ENCODE results near the gene EIF4ENIF1.
"Not testable (repeated sequence)": the region's sequence is repeated elsewhere in the genome, so short reads cannot be mapped to it uniquely, and the experiment has no call there.

EIF4ENIF1 gene

GRCh38 chr22:31442768-31443489, 46.7 kb downstream of the EIF4ENIF1 start:
- DNase-seq (ENCODE audit: low read depth in 3 of 3): no peak

GRCh38 chr22:31441652-31442051, 48.0 kb downstream of the EIF4ENIF1 start:
- DNase-seq (ENCODE audit: low read depth in 3 of 3): no peak

- DNase-seq (ENCODE audit: low read depth in 3 of 3): no peak
Observed at GRCh38 chr22:31440681-31441080, 49.0 kb downstream of the EIF4ENIF1 start.

GRCh38 chr22:31439808-31440207, 49.8 kb downstream of the EIF4ENIF1 start:
- no peak for DNase-seq (ENCODE audit: low read depth in 3 of 3)

GRCh38 chr22:31436132-31436531, 53.5 kb downstream of the EIF4ENIF1 start:
- DNase-seq (ENCODE audit: low read depth in 3 of 3): no peak

- no peak for DNase-seq (ENCODE audit: low read depth in 3 of 3)
Observed at GRCh38 chr22:31431950-31432349, 57.7 kb downstream of the EIF4ENIF1 start.

- DNase-seq (ENCODE audit: low read depth in 3 of 3): no peak
Observed at GRCh38 chr22:31425331-31426050, 64.2 kb downstream of the EIF4ENIF1 start.

GRCh38 chr22:31402350-31402749, 87.3 kb downstream of the EIF4ENIF1 start:
- not testable (repeated sequence) for DNase-seq (ENCODE audit: low read depth in 3 of 3)

GRCh38 chr22:31400023-31400397, 89.6 kb downstream of the EIF4ENIF1 start:
- no peak for DNase-seq (ENCODE audit: low read depth in 3 of 3)

- DNase-seq (ENCODE audit: low read depth in 3 of 3): peak; percentile 95 to 97 (median 95)
Observed at GRCh38 chr22:31399211-31400022, 90.2 kb downstream of the EIF4ENIF1 start, which contains the start of gene DRG1. Gene DRG1, plus strand, starts transcription at chr22:31399604. Its CDS starts 80 bp downstream, at chr22:31399684.

GRCh38 chr22:31398231-31398630, 91.4 kb downstream of the EIF4ENIF1 start:
- no peak for DNase-seq (ENCODE audit: low read depth in 3 of 3)

GRCh38 chr22:31394326-31394725, 95.3 kb downstream of the EIF4ENIF1 start:
- DNase-seq (ENCODE audit: low read depth in 3 of 3): no peak

GRCh38 chr22:31393893-31394292, 95.7 kb downstream of the EIF4ENIF1 start:
- peak in 1 of 3 donors; percentile 2 for DNase-seq (ENCODE audit: low read depth in 3 of 3)
